H7 (cell line): ENCODE data around the gene HNRNPDL. TPM values are rescaled to one million over a fixed set of nuclear protein-coding genes. Genes with fewer than 3 reads are reported as not detected.
"Not testable (repeated sequence)": the region's sequence is repeated elsewhere in the genome, so short reads cannot be mapped to it uniquely, and the experiment has no call there.

Source experiments
- DNase-seq: peaks from one replicate; pipeline ENCODE4 v3.0.0; 2012
- H3K27me3 ChIP-seq: 2 replicates; pipeline ENCODE4 v1.6.0; 2011; ENCODE audit warnings: mild to moderate bottlenecking, low read length; ENCODE audit not compliant: control insufficient read depth, insufficient read depth
- H3K36me3 ChIP-seq: replicated peaks from 2 replicates; pipeline ENCODE4 v1.5.1; 2011; ENCODE audit warnings: low read length; ENCODE audit not compliant: control insufficient read depth, insufficient read depth
- H3K4me3 ChIP-seq: 2 replicates; pipeline ENCODE4 v1.5.1; 2011; ENCODE audit warnings: low read depth, mild to moderate bottlenecking, control low read depth, low read length, moderate library complexity; ENCODE audit not compliant: insufficient read depth
- total RNA-seq: library from RNA; depleted of rRNA; stranded (reverse); fragments of >200 nt; shearing (Covaris generic); gene quantifications from 2 replicates; pipeline ENCODE4 v1.2.3, GENCODE V29; 2014

HNRNPDL gene
- total RNA-seq, 1 experiment from 2014 or later: 180 TPM

DNA sequence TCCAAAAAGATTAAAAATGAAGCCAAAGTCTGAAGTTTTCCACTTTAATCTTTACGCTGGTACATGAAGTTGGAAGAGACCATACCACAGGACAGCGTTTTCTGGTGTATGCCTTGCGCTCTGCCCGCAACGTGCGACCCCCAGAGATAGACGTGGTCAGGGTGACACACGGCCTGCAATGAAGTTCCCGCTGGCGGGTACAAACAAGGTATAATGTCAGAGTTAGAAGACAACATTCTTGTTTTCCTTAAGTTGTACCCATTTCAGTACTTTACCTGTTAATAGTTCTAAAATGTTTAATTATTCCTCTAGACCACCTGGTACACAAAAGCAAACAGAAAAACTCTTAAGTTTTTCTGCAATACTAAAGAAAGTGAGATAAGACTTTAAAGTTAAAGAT lies 4.8 kb downstream of the HNRNPDL start:
- DNase-seq: no peak
- H3K4me3 ChIP-seq: no peak overlapping the region
- H3K36me3 ChIP-seq: peaks cover 28% of the 10 kb centered on the region

DNA sequence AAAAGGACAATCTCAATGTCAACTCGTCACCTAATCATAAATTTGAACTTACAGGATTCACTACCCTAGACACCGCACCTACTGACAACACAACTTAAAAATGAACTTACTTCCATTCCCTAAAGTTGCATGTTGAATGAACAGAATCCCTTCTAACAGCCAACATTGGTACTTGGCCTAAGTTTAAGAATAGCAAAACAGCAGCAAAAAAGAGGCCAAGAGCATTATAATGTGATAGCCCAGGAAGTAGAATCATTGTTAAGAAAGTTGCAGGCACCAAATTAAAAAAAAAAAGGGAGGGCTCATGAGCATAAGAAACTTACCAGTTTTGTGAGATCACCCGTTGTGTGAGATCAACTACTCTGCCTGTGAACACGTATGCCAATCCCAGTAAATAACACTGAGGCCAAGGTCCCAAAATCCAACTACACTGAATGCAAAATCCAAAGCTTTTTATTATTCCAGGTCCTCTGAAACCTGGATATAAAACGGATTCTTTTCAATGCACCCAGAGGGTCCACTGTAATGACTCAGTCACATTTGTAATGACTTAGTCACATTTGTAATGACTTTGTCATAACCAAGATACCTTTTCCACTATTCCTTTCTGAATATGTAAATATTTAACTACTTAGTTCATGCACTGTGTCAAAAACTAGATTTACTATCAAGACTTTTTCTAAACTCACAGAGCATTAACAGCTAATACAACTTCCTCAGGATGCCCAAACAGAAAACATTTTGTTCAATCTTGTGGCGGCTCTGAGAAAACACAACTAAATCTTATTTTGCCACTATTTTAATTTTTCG lies 6.8 kb downstream of the HNRNPDL start:
- Histone ChIP-seq H3K27me3 (no peaks in the 10 kb centered on the region), H3K36me3 (peaks cover 28% of the 10 kb centered on the region), H3K4me3 (no peak overlapping the region)
- no peak for DNase-seq

More for the DNA sequence above, 4.8 kb downstream of the HNRNPDL start:
- no peaks in the 10 kb centered on the region for H3K27me3 ChIP-seq

DNA sequence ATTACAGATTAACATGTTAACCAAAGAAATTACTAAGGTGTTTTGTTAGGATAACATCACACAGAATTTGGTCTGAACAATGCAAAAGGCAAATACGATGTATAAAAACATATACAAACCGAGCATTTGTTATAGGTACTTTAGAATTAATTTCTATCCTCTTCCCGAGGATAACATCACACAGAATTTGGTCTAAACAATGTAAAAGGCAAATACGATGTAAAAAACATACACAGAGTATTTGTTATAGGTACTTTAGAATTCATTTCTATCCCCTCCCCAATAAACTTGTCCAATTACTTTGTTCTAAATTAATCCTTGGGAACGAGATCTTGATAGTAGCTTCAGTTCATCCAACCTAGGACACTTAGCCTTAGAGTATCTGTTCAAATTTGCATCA lies 7.6 kb downstream of the HNRNPDL start:
- H3K36me3 ChIP-seq: peaks cover 28% of the 10 kb centered on the region
- H3K27me3 ChIP-seq: no peaks in the 10 kb centered on the region
- H3K4me3 ChIP-seq: no peak overlapping the region
- no peak for DNase-seq

DNA sequence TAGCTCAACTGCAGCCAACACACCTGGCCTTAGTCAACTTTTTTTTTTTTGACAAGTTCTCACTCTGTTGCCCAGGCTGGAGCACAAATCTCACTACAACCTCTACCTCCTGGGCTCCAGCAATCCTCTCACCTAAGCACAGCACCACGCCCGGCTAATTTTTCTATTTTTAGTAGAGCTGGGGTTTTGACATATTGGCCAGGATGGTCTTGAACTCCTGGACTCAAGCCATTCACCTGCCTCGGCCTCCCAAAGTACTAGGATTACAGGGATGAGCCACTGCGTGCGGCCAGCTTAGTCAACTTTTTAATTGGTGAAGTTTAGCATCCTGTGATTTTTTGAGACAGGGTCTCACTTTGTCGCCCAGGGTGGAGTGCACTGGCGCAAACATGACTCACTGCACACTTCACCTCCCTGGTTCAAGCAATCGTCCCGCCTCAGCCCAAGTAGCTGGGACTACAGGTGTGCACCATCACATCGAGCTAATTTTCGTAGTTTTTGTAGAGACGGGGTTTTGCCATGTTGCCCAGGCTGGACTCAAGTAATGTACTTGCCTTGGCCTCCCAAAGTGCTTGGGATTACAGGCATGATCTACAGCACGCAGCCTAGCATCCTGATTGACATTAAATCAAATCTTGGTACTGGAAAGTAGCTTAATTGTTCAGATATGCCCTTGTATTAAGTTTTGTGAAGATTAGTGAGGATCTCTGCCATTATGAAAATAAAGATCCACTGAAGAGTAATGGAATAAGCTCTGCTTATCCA lies 8.3 kb downstream of the HNRNPDL start:
- no peaks in the 10 kb centered on the region for H3K27me3 ChIP-seq
- peaks cover 24% of the 10 kb centered on the region for H3K36me3 ChIP-seq
- H3K4me3 ChIP-seq: no peak overlapping the region
- no peak for DNase-seq

DNA sequence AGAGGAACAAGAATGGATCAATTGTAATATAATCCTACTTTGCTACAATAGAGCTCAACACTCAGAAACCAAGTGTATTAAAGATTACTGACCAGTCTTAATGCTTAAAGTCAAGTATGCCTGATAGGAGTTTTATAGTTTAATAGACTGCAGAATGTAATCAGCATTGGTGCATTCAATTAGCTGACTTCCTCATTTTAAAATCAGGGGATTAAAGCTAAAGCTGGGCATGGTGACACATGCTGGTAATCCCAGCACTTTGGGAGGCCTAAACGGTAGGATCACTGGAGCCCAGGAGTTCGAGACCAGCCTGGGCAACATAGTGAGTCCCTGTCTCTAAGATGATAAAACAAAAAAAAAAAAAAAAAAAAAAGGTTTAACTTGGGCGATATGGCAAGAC lies 10.8 kb downstream of the HNRNPDL start:
- no peak overlapping the region for H3K4me3 ChIP-seq
- peaks cover 3% of the 10 kb centered on the region for H3K36me3 ChIP-seq
- no peaks in the 10 kb centered on the region for H3K27me3 ChIP-seq
- no peak for DNase-seq

DNA sequence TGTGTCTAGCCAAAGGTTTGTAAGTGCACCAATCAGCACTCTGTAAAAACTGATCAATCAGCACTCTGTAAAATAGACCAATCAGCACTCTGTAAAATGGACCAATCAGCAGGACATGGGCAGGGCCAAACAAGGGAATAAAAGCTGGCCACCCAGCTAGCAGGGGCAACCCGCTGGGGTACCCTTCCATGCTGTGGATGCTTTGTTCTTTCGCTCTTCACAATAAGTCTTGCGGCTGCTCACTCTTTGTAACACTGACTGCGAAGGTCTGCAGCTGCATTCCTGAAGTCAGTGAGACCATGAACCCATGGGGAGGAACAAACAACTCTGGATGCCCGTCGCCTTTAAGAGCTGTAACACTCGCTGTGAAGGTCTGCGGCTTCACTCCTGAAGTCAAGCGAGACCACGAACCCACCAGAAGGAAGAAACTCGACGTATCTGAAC lies 14.3 kb downstream of the HNRNPDL start:
- DNase-seq: no peak
- no peak overlapping the region for H3K4me3 ChIP-seq
- H3K27me3 ChIP-seq: no peaks in the 10 kb centered on the region
- no peaks in the 10 kb centered on the region for H3K36me3 ChIP-seq

DNA sequence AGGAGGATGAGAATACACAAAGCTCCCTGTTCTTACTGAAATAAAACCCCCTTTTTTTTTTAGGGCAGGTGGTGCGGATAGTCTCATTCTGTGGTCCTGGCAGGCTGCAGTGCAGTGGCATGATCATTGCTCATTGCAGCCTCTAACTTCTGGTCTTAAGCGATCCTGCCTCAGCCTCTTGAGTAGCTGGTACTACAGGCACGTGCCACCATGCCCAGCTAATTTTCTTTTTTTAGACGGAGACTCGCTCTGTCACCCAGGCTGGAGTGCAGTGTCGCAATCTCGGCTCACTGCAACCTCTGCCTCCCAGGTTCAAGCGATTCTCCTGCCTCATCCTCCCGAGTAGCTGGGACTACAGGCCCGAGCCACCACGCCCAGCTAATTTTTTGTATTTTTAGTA lies 15.2 kb downstream of the HNRNPDL start:
- DNase-seq, H3K4me3 ChIP-seq, H3K36me3 ChIP-seq, H3K27me3 ChIP-seq: not testable (repeated sequence)

DNA sequence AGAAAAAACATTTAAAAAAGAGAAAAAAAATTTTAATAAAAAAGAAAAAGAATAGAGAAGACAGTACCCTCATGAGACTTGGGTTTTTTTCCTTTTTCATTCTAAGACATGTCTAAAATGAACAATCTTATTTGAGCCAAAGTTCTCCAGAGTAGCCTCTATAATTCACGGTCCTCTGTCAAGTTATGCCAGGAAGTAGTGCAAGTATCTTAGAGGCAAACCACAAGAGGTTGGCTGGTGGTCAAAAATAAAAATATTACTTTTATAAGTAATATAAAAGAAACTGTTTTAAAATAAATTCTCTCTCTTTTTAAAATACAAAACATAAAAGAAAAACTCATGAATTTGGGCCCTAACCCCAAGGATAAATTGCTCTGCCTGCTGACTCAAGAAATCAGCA lies 26.5 kb downstream of the HNRNPDL start:
- DNase-seq: no peak
- Histone ChIP-seq H3K27me3 (no peaks in the 10 kb centered on the region), H3K36me3 (no peaks in the 10 kb centered on the region), H3K4me3 (no peak overlapping the region)

DNA sequence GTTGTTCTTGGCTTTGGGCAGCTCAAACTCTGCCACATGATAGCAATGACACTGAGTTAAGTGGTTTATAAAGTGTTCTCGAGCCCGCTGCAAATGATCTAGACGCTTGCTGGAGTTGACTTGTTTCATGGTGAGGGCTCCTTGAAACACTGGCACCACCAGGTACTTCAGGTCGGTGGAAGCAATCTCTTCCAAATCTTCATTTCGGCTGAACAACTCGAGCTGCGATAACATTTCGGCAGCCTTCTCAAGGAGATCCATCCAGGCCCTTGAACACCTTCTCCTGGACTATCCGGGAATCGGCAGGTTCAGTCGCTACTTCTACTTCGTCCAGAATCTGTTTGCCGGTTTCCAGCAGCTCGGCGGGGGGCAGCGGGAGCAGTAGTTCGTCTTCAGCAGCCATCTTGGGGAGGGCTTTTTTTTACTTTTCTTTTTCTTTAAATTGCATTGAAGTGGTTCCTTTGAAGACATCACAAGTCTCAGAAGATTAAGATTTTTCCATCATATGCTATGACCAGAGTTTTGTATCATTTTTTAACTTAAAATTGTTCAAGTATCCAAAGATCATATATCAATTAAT lies 28.0 kb downstream of the HNRNPDL start:
- Histone ChIP-seq H3K36me3 (no peaks in the 10 kb centered on the region), H3K4me3 (no peak overlapping the region), H3K27me3 (no peaks in the 10 kb centered on the region)
- no peak for DNase-seq

DNA sequence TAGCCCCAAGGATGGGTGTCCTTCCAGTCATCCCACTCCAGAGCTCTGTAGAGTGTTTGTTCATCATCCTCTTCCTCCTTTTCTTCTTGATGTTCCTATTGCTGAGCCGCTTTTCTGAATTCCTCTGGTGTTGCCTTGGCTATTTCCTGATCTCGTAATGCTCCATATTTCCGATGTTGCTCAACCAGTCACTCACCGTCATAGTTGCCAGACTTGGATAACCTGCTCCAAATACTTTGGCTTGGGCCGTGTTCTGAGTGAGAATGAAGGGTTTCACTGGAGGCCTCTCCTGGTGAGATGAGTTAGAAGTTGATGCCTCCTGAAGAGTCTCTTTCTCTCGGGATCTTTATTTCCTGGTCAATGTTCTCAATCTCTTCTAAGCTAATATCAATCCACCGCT lies 28.7 kb downstream of the HNRNPDL start:
- Histone ChIP-seq H3K36me3 (no peaks in the 10 kb centered on the region), H3K4me3 (no peak overlapping the region), H3K27me3 (no peaks in the 10 kb centered on the region)
- DNase-seq: no peak

DNA sequence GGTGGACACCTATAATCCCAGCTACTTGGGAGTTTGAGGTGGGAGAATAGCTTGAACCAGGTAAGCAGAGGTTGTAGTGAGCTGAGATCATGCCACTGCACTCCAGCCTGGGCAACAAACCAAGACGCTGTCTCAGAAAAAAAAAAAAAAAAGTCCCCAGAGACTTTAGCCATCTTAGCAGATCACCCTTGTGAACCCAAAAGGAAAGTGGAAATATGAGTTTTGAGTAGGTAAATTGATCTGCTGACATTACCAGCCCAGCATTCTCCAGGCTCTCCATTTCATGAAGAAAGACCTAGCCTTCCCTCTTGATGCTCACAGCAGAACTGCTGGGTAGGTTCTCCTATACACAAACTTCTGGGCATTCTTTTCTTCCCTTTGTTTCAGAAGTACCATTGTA lies 32.0 kb downstream of the HNRNPDL start:
- Histone ChIP-seq H3K36me3 (no peaks in the 10 kb centered on the region), H3K4me3 (no peak overlapping the region), H3K27me3 (no peaks in the 10 kb centered on the region)
- DNase-seq: no peak

DNA sequence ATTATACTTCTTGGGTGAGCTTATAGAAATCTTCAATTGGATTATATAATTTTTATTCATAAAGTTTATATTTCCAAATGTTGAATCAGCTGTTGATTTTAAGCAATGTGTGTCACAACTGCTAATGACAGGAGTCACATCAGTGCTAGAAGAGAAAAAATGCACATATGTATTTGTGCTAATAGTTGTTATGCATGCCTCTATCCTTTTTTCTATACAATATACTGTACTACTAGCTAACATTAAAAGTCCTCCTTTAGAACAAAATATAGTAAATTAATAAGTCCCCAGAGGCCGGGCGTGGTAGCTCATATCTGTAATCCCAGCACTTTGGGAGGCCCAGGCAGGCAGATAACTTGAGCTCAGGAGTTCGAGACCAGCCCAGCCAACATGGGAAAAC lies 32.7 kb downstream of the HNRNPDL start:
- H3K4me3 ChIP-seq: no peak overlapping the region
- no peak for DNase-seq
- no peaks in the 10 kb centered on the region for H3K36me3 ChIP-seq
- H3K27me3 ChIP-seq: no peaks in the 10 kb centered on the region

DNA sequence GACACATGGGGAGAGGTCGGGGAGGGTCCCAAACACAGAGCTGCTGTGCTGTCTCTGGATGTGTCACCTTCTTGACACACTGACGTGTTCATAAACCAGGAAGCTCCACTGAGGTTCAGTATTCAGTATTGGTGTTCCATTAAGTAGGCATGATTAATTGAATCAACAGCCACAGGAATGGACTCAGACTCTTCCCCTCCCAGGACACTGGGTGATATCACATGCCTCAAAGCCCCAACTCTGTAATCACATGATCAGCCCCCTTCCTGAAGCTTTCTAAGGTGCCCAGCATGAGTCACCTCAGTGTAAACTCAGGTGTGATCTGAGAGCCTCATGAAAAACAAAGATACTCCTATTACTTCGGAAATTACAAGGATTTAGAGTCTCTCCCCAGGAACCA lies 35.4 kb downstream of the HNRNPDL start:
- H3K36me3 ChIP-seq: no peaks in the 10 kb centered on the region
- peak; percentile 26 for DNase-seq

DNA sequence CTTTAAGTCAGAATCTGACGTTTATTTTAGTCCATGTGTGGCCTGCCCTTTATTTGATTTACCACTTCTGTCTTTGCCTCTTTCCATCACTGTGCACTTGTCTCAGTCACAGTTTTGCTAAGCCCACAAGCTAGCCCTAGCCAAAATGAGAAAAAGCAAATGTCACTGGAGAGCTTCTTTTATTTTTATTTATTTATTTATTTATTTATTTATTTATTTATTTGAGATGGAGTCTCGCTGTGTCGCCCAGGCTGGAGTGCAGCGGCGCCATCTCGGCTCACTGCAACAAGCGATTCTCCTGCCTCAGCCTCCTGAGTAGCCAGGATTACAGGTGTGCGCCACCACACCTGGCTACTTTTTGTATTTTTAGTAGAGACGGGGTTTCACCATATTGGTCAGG lies 40.2 kb downstream of the HNRNPDL start:
- H3K36me3 ChIP-seq, H3K4me3 ChIP-seq, DNase-seq, H3K27me3 ChIP-seq: not testable (repeated sequence)

More for the DNA sequence above, 35.4 kb downstream of the HNRNPDL start:
- H3K27me3 ChIP-seq: no peaks in the 10 kb centered on the region
- H3K4me3 ChIP-seq: no peak overlapping the region

DNA sequence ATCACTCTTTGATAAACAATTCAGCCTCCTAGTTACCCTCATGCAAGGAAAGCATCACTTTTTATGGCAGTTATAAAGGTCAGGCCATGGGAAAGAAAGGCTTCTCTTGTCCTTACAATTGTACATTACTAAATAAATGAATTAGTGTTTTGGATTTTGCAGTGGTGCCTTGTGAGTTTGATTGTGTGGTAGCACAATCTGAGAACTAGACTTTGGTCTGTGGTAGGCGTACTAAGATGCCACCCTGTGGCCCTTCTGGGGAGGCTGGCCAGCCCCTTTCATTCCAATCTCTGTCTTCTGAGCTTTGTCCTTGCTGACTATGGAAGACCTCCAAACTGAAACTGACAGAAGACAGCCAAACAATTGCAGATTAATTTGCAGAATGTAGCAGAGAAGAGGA lies 41.9 kb downstream of the HNRNPDL start:
- Histone ChIP-seq H3K36me3 (no peaks in the 10 kb centered on the region), H3K27me3 (no peaks in the 10 kb centered on the region), H3K4me3 (no peak overlapping the region)
- peak; percentile 39 for DNase-seq
